Heart right ventricle (tissue), 16 donors: ENCODE data around the gene MGAT3. TPM values are rescaled to one million over a fixed set of nuclear protein-coding genes. Genes with fewer than 3 reads are reported as not detected.

ENCODE experiments used
- ATAC-seq, 8 donors: fragments of 200-7000 bp; cut with Tn5 transposase; one replicate each; pipeline ENCODE4 v1.9.1; 2020; ENCODE audit warnings: mild to moderate bottlenecking in 8 of 8, moderate library complexity in 8 of 8, moderate number of reproducible peaks in 1 of 8
- DNase-seq, 2 donors: peaks; one replicate each; pipeline ENCODE4 v3.0.0-alpha.2; 2020
- H3K27ac ChIP-seq, 10 donors: fragments of 200-600 bp; sonication (generic) in 2 of 10; one replicate each; pipeline versions ENCODE4 v1.5.0 to v1.8.0; 2020 to 2022; ENCODE audit warnings: mild to moderate bottlenecking in 3 of 10
- H3K27me3 ChIP-seq, 7 donors: fragments of 200-600 bp; one replicate each; pipeline ENCODE4 v1.8.0; 2021 to 2022; ENCODE audit warnings: mild to moderate bottlenecking in 2 of 7
- H3K36me3 ChIP-seq, 9 donors: fragments of 200-600 bp; sonication (generic) in 1 of 9; one replicate each; pipeline versions ENCODE4 v1.5.0 to v1.8.0; 2020 to 2022; ENCODE audit warnings: mild to moderate bottlenecking in 2 of 9
- H3K4me1 ChIP-seq, 9 donors: fragments of 200-600 bp; sonication (generic) in 1 of 9; one replicate each; pipeline versions ENCODE4 v1.5.0 to v1.8.0; 2020 to 2022; ENCODE audit warnings: mild to moderate bottlenecking in 4 of 9
- H3K4me3 ChIP-seq, 10 donors: fragments of 200-600 bp; sonication (generic) in 2 of 10; one replicate each; pipeline versions ENCODE4 v1.5.0 to v1.8.0; 2020 to 2022; ENCODE audit warnings: mild to moderate bottlenecking in 7 of 10, moderate library complexity in 2 of 10
- H3K9me3 ChIP-seq, 11 donors: fragments of 200-600 bp in 10 of 11; sonication (generic) in 2 of 11; one replicate each; pipeline versions ENCODE4 v1.5.0 to v1.8.0; 2013 to 2022; ENCODE audit warnings: mild to moderate bottlenecking in 2 of 11, control low read depth in 1 of 11, moderate library complexity in 1 of 11
- WGBS, 2 donors: extraction: QIAGEN DNeasy Blood & Tissue Kit; methylation state at CpG; one replicate each; pipeline ENCODE4 v1.1.7; 2013; ENCODE audit warnings: inconsistent platforms in 1 of 2; 5-methylcytosine and 5-hydroxymethylcytosine counted together
- intact Hi-C, 10 donors: fragments of 100-400 bp; cut with DNase I; formaldehyde crosslinking; loops; one replicate each; pipeline versions ENCODE4 v1.11.1 to v1.14.2; 2022
- polyA plus RNA-seq, 2 donors: library from polyadenylated mRNA; stranded (reverse); fragments of 200-250 nt; gene quantifications; one replicate each; pipeline ENCODE4 v1.2.3, GENCODE V29; 2013
- total RNA-seq, 10 donors: library from RNA; stranded (reverse); fragmentation: NEBNext Ultra II Directional in 3 of 10; extraction: Animal tissue kit (Norgen Biotek cat#: 25700) in 3 of 10; gene quantifications; one replicate each; pipeline versions ENCODE4 v1.2.1 to v1.2.4, GENCODE V29; 2021 to 2023
- TF ChIP-seq, protein P1 (sequence below), 9 donors: fragments of 200-600 bp; sonication (generic) in 2 of 9; IDR thresholded peaks; one replicate each; pipeline versions ENCODE4 v1.5.0 to v1.8.0; 2021 to 2022; ENCODE audit warnings: antibody characterized with exemption in 9 of 9, mild to moderate bottlenecking in 5 of 9, moderate library complexity in 1 of 9
- donor health status: Arrhythmogenic right ventricular cardiomyopathy.
- donor health status: ischemic (EF 13 %, LVEDD 7.1; RV severe dilation, severe dysfunction).
- donor health status: healthy with polysubstance abuse.
- donor health status: DM: no; HTN: yes; CAD: no.
- donor health status: DM: no; HTN: no; CAD: no.
- donor health status: ischemic (EF 25% LVEDD 6.9; RV normal size, moderate dysfunction).
- donor health status: ischemic (EF 25% LVEDD 5.7; RV mildly dilated, moderate dysfunction).
- donor health status: healthy.
- donor health status: DM: yes; HTN: yes; CAD: no.
- donor health status: Ischemic cardiomyopathy.
- donor health status: ischemic (EF 35%, LVEDD 5.7; RV mildly dilated, moderate dysfunction).
- donor health status: nonischemic (EF 11% LVEDD 7.7; RV severe dilation, severe dysfunction).
- donor health status: DM: yes; HTN: yes; CAD: no.
- donor health status: PGD.
- donor health status: ischemic (EF 29% LVEDD 5.4; RV normal size, mild dysfunction).
- donor health status: nonischemic (EF 23%, LVEDD 6.1; RV moderate dilation, normal function).

Gene MGAT3
- total and polyA plus RNA-seq, 12 donors: 1.8 to 14.0 (median 3.9) TPM

GRCh38 chr22:39430576-39431150 lies 26.1 kb upstream of the MGAT3 start:
- 70 to 75% methylated on average over 10 of the region's 10 CpGs for WGBS, 2 donors
- Histone ChIP-seq H3K4me1 (peaks cover 13 to 44% (median 31%) of the 10 kb centered on the region in 9 donors), H3K27ac (peak overlapping the region; percentile 88 to 96 (median 93)), H3K9me3 (no peaks in the 10 kb centered on the region), H3K27me3 (no peaks in the 10 kb centered on the region), H3K4me3 (no peak overlapping the region), H3K36me3 (peaks cover 4 to 82% (median 30%) of the 10 kb centered on the region in 9 donors)
- TF ChIP-seq, protein P1, sequence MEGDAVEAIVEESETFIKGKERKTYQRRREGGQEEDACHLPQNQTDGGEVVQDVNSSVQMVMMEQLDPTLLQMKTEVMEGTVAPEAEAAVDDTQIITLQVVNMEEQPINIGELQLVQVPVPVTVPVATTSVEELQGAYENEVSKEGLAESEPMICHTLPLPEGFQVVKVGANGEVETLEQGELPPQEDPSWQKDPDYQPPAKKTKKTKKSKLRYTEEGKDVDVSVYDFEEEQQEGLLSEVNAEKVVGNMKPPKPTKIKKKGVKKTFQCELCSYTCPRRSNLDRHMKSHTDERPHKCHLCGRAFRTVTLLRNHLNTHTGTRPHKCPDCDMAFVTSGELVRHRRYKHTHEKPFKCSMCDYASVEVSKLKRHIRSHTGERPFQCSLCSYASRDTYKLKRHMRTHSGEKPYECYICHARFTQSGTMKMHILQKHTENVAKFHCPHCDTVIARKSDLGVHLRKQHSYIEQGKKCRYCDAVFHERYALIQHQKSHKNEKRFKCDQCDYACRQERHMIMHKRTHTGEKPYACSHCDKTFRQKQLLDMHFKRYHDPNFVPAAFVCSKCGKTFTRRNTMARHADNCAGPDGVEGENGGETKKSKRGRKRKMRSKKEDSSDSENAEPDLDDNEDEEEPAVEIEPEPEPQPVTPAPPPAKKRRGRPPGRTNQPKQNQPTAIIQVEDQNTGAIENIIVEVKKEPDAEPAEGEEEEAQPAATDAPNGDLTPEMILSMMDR (IDR thresholded peaks at IDR 0.05): no peak
- ATAC-seq (peak in 2 of 8 donors; percentile 3 to 8), DNase-seq (no peak)
- intact Hi-C loops: loop anchor here in 2 of 10 donors (2.0 to 10.0 kb wide), 2 partner anchors 32 to 64 kb away; partner anchors contain the start of gene TAB1 (in 1 of the 2)

DNA sequence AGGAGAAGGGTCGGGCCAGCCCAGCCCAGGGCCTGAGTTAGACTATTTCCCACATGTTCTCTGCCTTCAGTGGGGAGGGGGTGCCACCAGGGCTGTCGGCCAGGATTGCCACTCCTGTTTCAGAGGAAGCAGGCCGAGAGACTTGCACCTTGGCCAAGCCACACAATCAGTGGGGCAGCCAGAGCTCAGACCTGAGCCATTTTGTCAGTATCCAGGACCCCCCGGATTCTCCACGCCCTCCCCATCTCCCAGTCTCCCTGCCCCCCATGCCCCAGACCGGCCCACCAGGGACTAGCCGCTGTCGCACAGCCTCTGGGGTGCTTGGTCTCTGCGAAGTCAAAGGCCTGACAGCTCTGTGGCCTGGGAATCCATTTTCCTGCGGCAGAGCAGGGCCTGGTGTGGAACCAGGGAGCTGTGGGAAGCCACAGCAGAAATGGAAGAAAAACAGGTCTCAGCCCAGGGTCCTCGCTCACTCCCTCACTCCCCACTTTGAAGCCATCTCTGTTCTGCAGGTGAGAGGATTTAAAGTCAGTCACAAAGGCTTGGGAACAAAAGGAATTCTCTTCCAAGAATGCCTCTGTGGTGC lies 25.5 kb upstream of the MGAT3 start:
- H3K36me3 ChIP-seq: peaks cover 4 to 75% (median 30%) of the 10 kb centered on the region in 9 donors
- H3K9me3 ChIP-seq: no peaks in the 10 kb centered on the region
- 66 to 68% methylated on average over 11 of the region's 11 CpGs for WGBS, 2 donors
- DNase-seq (no peak), ATAC-seq (peak in 4 of 8 donors; percentile 1 to 15 (median 9))
- no peak overlapping the region for H3K4me3 ChIP-seq
- intact Hi-C loops: loop anchor here in 2 of 10 donors (2.0 to 10.0 kb wide), 2 partner anchors 33 to 63 kb away; partner anchors contain the start of gene TAB1 (in 1 of the 2)
- TF ChIP-seq, protein P1 (IDR thresholded peaks at IDR 0.05): no peak
- H3K27me3 ChIP-seq: no peaks in the 10 kb centered on the region
- peaks cover 13 to 44% (median 31%) of the 10 kb centered on the region in 9 donors for H3K4me1 ChIP-seq
- peak overlapping the region; percentile 88 to 96 (median 93) for H3K27ac ChIP-seq

GRCh38 chr22:39431821-39432251 lies 25.0 kb upstream of the MGAT3 start:
- Histone ChIP-seq H3K36me3 (peaks cover 4 to 70% (median 27%) of the 10 kb centered on the region in 9 donors), H3K27ac (peak overlapping the region; percentile 88 to 96 (median 93)), H3K9me3 (no peaks in the 10 kb centered on the region), H3K4me3 (no peak overlapping the region), H3K27me3 (no peaks in the 10 kb centered on the region), H3K4me1 (peaks cover 13 to 48% (median 33%) of the 10 kb centered on the region in 9 donors)
- intact Hi-C loops: loop anchor here in 2 of 10 donors (2.0 to 10.0 kb wide), 2 partner anchors 33 to 63 kb away; partner anchors contain the start of gene TAB1 (in 1 of the 2)
- 11 to 19% methylated on average over 8 of the region's 8 CpGs for WGBS, 2 donors
- ATAC-seq (peak; percentile 70 to 91 (median 82)), DNase-seq (peak; percentile 53 to 76)
- TF ChIP-seq, protein P1 (IDR thresholded peaks at IDR 0.05): no peak

DNA sequence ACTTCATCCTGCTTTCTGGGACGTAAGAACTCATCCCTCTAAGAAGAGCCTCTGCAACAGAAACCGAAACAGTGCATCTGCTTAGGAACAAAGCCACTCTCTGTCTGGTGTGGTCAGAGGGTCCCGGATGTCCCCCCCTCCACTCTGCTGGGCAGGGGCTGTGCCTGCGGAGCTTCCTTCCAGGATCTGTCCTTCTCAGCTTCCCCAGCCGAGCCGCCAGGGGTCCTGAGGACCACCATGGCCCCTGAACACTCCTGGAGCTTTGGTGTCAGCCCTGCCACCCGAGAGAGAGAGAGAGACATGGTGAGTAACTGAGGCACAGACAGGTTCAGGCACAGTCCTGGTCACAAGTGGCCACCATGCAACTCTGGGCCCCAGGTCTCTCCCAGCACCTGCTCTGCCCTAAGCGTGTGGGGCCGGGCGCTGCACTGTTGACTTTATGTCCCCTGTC lies 24.4 kb upstream of the MGAT3 start:
- ATAC-seq (peak in 2 of 8 donors; percentile 2 to 5), DNase-seq (no peak)
- H3K4me3 ChIP-seq: no peak overlapping the region
- peak overlapping the region; percentile 88 to 96 (median 93) for H3K27ac ChIP-seq
- peaks cover 13 to 54% (median 37%) of the 10 kb centered on the region in 9 donors for H3K4me1 ChIP-seq
- TF ChIP-seq, protein P1 (IDR thresholded peaks at IDR 0.05): no peak
- no peaks in the 10 kb centered on the region for H3K27me3 ChIP-seq
- H3K36me3 ChIP-seq: peaks cover 2 to 64% (median 24%) of the 10 kb centered on the region in 9 donors
- no peaks in the 10 kb centered on the region for H3K9me3 ChIP-seq
- intact Hi-C loops: loop anchor here in 1 of 10 donors (10.0 kb wide), 1 partner anchor 62 kb away; no protein-coding TSS in a partner anchor
- 79 to 80% methylated on average over 10 of the region's 10 CpGs for WGBS, 2 donors
